Hepatocyte (in vitro differentiated cells): Measurements from ENCODE around the gene MROH2A. TPM values are rescaled to one million over a fixed set of nuclear protein-coding genes. Genes with fewer than 3 reads are reported as not detected.

ENCODE experiments used
- DNase-seq: peaks from one replicate; pipeline ENCODE4 v3.0.0-alpha.2; 2016; ENCODE audit warnings: low spot score
- H2AFZ ChIP-seq: fragments of 200-600 bp; sonication (generic); 2 replicates; pipeline ENCODE4 v1.6.0; 2016; ENCODE audit warnings: antibody characterized with exemption, mild to moderate bottlenecking
- H3K27ac ChIP-seq: fragments of 200-600 bp; sonication (generic); 2 replicates; pipeline ENCODE4 v1.5.1; 2016; ENCODE audit warnings: mild to moderate bottlenecking
- H3K27me3 ChIP-seq: fragments of 200-600 bp; sonication (generic); 2 replicates; pipeline ENCODE4 v1.6.1; 2016
- H3K36me3 ChIP-seq: fragments of 200-600 bp; sonication (generic); replicated peaks from 2 replicates; pipeline ENCODE4 v1.5.1; 2016; ENCODE audit warnings: low read depth; ENCODE audit not compliant: insufficient read depth
- H3K4me1 ChIP-seq: fragments of 200-600 bp; sonication (generic); 2 replicates; pipeline ENCODE4 v1.5.1; 2016; ENCODE audit warnings: mild to moderate bottlenecking, moderate library complexity; ENCODE audit not compliant: insufficient read depth
- H3K4me2 ChIP-seq: fragments of 200-600 bp; sonication (generic); 2 replicates; pipeline ENCODE4 v1.6.0; 2016
- H3K4me3 ChIP-seq: fragments of 200-600 bp; sonication (generic); 2 replicates; pipeline ENCODE4 v1.5.1; 2016; ENCODE audit warnings: mild to moderate bottlenecking
- H3K79me2 ChIP-seq: fragments of 200-600 bp; sonication (generic); 2 replicates; pipeline ENCODE4 v1.6.0; 2017; ENCODE audit warnings: mild to moderate bottlenecking
- H3K9me2 ChIP-seq: fragments of 200-600 bp; sonication (generic); replicated peaks from 2 replicates; pipeline ENCODE4 v1.6.0; 2017; ENCODE audit warnings: mild to moderate bottlenecking; ENCODE audit not compliant: insufficient read depth
- H3K9me3 ChIP-seq: fragments of 200-600 bp; sonication (generic); 2 replicates; pipeline ENCODE4 v1.5.1; 2016; ENCODE audit warnings: low read depth, mild to moderate bottlenecking
- H4K20me1 ChIP-seq: fragments of 200-600 bp; sonication (generic); 2 replicates; pipeline ENCODE4 v1.6.0; 2016; ENCODE audit warnings: mild to moderate bottlenecking; ENCODE audit not compliant: insufficient read depth, poor library complexity, severe bottlenecking
- CTCF ChIP-seq: fragments of 200-600 bp; sonication (generic); IDR thresholded peaks from 2 replicates; pipeline ENCODE4 v1.5.1; 2016; ENCODE audit warnings: antibody characterized with exemption, mild to moderate bottlenecking; ENCODE audit not compliant: poor library complexity
- EZH2 ChIP-seq: fragments of 200-600 bp; sonication (generic); IDR thresholded peaks from 2 replicates; pipeline ENCODE4 v1.6.1; 2016; ENCODE audit warnings: antibody characterized with exemption, mild to moderate bottlenecking, borderline replicate concordance
- EZH2phosphoT487 ChIP-seq: fragments of 200-600 bp; sonication (generic); IDR thresholded peaks from one replicate; pipeline ENCODE4 v1.6.1; 2018; ENCODE audit warnings: antibody characterized with exemption, mild to moderate bottlenecking, low read depth, moderate library complexity; ENCODE audit not compliant: unreplicated experiment, severe bottlenecking
- WGBS: methylation state at CpG from one replicate; pipeline ENCODE4 v1.1.6; 2016; ENCODE audit warnings: low lambda C conversion rate; ENCODE audit errors: missing lambda C conversion rate; 5-methylcytosine and 5-hydroxymethylcytosine counted together
- polyA plus RNA-seq: library from polyadenylated mRNA; unstranded; fragments of >200 nt; fragmentation: Nextera tagmentation; extraction: Ambion mirVana; gene quantifications from 2 replicates; pipeline ENCODE4 v1.2.1, GENCODE V29; 2016
- total RNA-seq: library from RNA; depleted of rRNA; stranded (reverse); fragments of >200 nt; gene quantifications from 2 replicates; pipeline ENCODE4 v1.2.3, GENCODE V29; 2014

Gene MROH2A
- total and polyA plus RNA-seq, 2 experiments from 2014 or later = not detected

- no peak overlapping the region for H2AFZ ChIP-seq
- H3K79me2 ChIP-seq = no peaks in the 10 kb centered on the region
- H3K36me3 ChIP-seq = no peaks in the 10 kb centered on the region
- H3K27ac ChIP-seq = peak overlapping the region; percentile 49
- no peak overlapping the region for H3K4me3 ChIP-seq
- no peaks in the 10 kb centered on the region for H3K9me3 ChIP-seq
- no peaks in the 10 kb centered on the region for H4K20me1 ChIP-seq
- H3K4me1 ChIP-seq = peaks cover 11% of the 10 kb centered on the region
- TF ChIP-seq EZH2 (no peak), EZH2phosphoT487 (no peak), CTCF (no peak)
- H3K4me2 ChIP-seq = no peak overlapping the region
- no peaks in the 10 kb centered on the region for H3K9me2 ChIP-seq
- WGBS = 87% methylated on average over 2 of the region's 2 CpGs
- no peaks in the 10 kb centered on the region for H3K27me3 ChIP-seq
- DNase-seq = no peak
Measured at GRCh38 chr2:233758849-233759248, 19.3 kb upstream of the MROH2A start.

GRCh38 chr2:233760043-233760442 is 18.1 kb upstream of the MROH2A start, which contains the start of gene UGT1A1:
UGT1A1 (plus strand) TSS chr2:233760270; CDS start chr2:233760288, 18 bp downstream.
- 85% methylated on average over 6 of the region's 6 CpGs for WGBS
- Histone ChIP-seq H3K4me1 (peaks cover 11% of the 10 kb centered on the region), H3K36me3 (no peaks in the 10 kb centered on the region), H3K9me3 (no peaks in the 10 kb centered on the region), H4K20me1 (no peaks in the 10 kb centered on the region), H3K4me3 (no peak within 1 kb of the TSS), H3K27ac (peak within 1 kb of the TSS; percentile 49), H3K79me2 (no peaks in the 10 kb centered on the region), H3K4me2 (no peak within 1 kb of the TSS), H3K27me3 (no peaks in the 10 kb centered on the region), H3K9me2 (no peaks in the 10 kb centered on the region), H2AFZ (no peak within 1 kb of the TSS)
- DNase-seq = peak; percentile 24
- no peak for TF ChIP-seq EZH2phosphoT487
- no peak for TF ChIP-seq CTCF

GRCh38 chr2:233761040-233761769 is 16.9 kb upstream of the MROH2A start:
- H4K20me1 ChIP-seq = no peaks in the 10 kb centered on the region
- no peaks in the 10 kb centered on the region for H3K27me3 ChIP-seq
- no peaks in the 10 kb centered on the region for H3K9me3 ChIP-seq
- H3K9me2 ChIP-seq = no peaks in the 10 kb centered on the region
- DNase-seq = no peak
- H3K36me3 ChIP-seq = no peaks in the 10 kb centered on the region
- no peak for TF ChIP-seq EZH2phosphoT487
- TF ChIP-seq CTCF = no peak
- no peak for TF ChIP-seq EZH2
- H3K4me3 ChIP-seq = no peak overlapping the region
- H3K79me2 ChIP-seq = no peaks in the 10 kb centered on the region
- no peak overlapping the region for H3K27ac ChIP-seq
- H2AFZ ChIP-seq = no peak overlapping the region
- H3K4me2 ChIP-seq = no peak overlapping the region
- H3K4me1 ChIP-seq = peaks cover 5% of the 10 kb centered on the region
- 78% methylated on average over 4 of the region's 4 CpGs for WGBS
